Measurements from ENCODE around the gene PPP1R3E. TPM values are rescaled to one million over a fixed set of nuclear protein-coding genes. Genes with fewer than 3 reads are reported as not detected.
A peak's percentile ranks its signal among the peaks of the same experiment; 100 is the strongest.

The PPP1R3E gene
- total and polyA plus RNA-seq, 2 of the 13 experiments (the other 11 are each of a cell fraction or from before 2014, with no cell fraction given): 16.5 to 26.5 TPM

- TF ChIP-seq KLF9 (CRISPR knock-in tag; IDR thresholded peaks at IDR 0.05; ENCODE audit: low read depth) (peak; percentile 98), ZNF362 (CRISPR knock-in tag; IDR thresholded peaks at IDR 0.05; ENCODE audit: borderline replicate concordance) (no peak; the same call in 1 of the 2 replicates), ZNF878 (CRISPR knock-in tag; IDR thresholded peaks at IDR 0.05) (no peak), ZNF652 (CRISPR knock-in tag; IDR thresholded peaks at IDR 0.05; ENCODE audit: borderline replicate concordance, low read depth) (no peak; the same call in 1 of the 2 replicates), ZNF33A (CRISPR knock-in tag; IDR thresholded peaks at IDR 0.05; ENCODE audit: borderline replicate concordance) (no peak), E2F2 (CRISPR knock-in tag; IDR thresholded peaks at IDR 0.05; ENCODE audit: borderline replicate concordance) (peak; percentile 24; the same call in 1 of the 2 replicates), ISX (CRISPR knock-in tag; conservative IDR thresholded peaks at IDR 0.05) (peak; percentile 20), ZNF407 (CRISPR knock-in tag; IDR thresholded peaks at IDR 0.05; ENCODE audit: not compliant biosample characterization) (peak; percentile 50), AGO2 (optimal IDR thresholded peaks at IDR 0.05; ENCODE audit: low read depth, low read length) (peak; percentile 96), EEA1 (CRISPR knock-in tag; IDR thresholded peaks at IDR 0.05; ENCODE audit: borderline replicate concordance) (peak; percentile 33; the same call in 1 of the 2 replicates), SP4 (CRISPR knock-in tag; IDR thresholded peaks at IDR 0.05) (no peak)
These were observed at the start of gene PPP1R3E (continued) for GRCh38 chr14:23302290-23303225.
